AG04449 (cell line): ENCODE data around the gene PNPLA3.
A peak's percentile ranks its signal among the peaks of the same experiment; 100 is the strongest.

ENCODE experiments used
- CTCF ChIA-PET: fragments of 350-600 bp; formaldehyde crosslinking; extraction: SDS; loops from one replicate; lab custom pipeline; 2021; ENCODE audit warnings: antibody characterized with exemption; lab: Yijun Ruan, JAX
- POLR2A ChIA-PET: fragments of 400-600, 350-600 bp; formaldehyde crosslinking; extraction: SDS; loops from one replicate; lab custom pipeline; 2020; ENCODE audit warnings: antibody characterized with exemption, inconsistent platforms; lab: Yijun Ruan, JAX
- DNase-seq: peaks from one replicate; pipeline ENCODE4 v3.0.0-alpha.2; 2010; ENCODE audit warnings: low read depth, low spot score
- H3K4me3 ChIP-seq: 2 replicates; pipeline ENCODE4 v1.5.1; 2011; ENCODE audit warnings: low read depth, mild to moderate bottlenecking, control low read depth, low read length
- CTCF ChIP-seq: IDR thresholded peaks from one replicate; pipeline ENCODE4 v1.5.1; 2011; ENCODE audit warnings: mild to moderate bottlenecking, moderate library complexity, low read length, control low read depth, inconsistent platforms; ENCODE audit not compliant: insufficient read depth; ENCODE audit errors: missing control alignments

PNPLA3 gene

GRCh38 chr22:43880541-43880991 is 43.0 kb upstream of the PNPLA3 start:
- POLR2A ChIA-PET: interaction anchor here (0.7 kb wide), 1 partner anchor 328 kb away, joined by 3 read pairs; no protein-coding TSS in a partner anchor
- no peak overlapping the region for H3K4me3 ChIP-seq
- TF ChIP-seq CTCF: no peak
- CTCF ChIA-PET: interaction anchor here (1.4 kb wide), 1 partner anchor 65 kb away, joined by 4 read pairs; no protein-coding TSS in a partner anchor
- DNase-seq: no peak

- H3K4me3 ChIP-seq: no peak overlapping the region
- no peak for DNase-seq
- ChIA-PET CTCF (interaction anchor here (1.4 to 4.9 kb wide), 3 partner anchors 13 to 65 kb away, joined by 4 to 48 read pairs (median 33); no protein-coding TSS in a partner anchor), POLR2A (interaction anchor here (0.7 kb wide), 1 partner anchor 329 kb away, joined by 3 read pairs; no protein-coding TSS in a partner anchor)
- no peak for TF ChIP-seq CTCF
Measured at GRCh38 chr22:43881091-43882061, 42.2 kb upstream of the PNPLA3 start.

- no peak for TF ChIP-seq CTCF
- ChIA-PET CTCF (interaction anchor here (1.1 to 4.9 kb wide), 7 partner anchors 13 to 744 kb away, joined by 3 to 48 read pairs (median 10); no protein-coding TSS in a partner anchor), POLR2A (no interaction called here)
- H3K4me3 ChIP-seq: no peak overlapping the region
- no peak for DNase-seq
Measured at GRCh38 chr22:43882122-43882767, 41.4 kb upstream of the PNPLA3 start.

GRCh38 chr22:43883012-43883661 is 40.5 kb upstream of the PNPLA3 start:
- peak; percentile 50 for TF ChIP-seq CTCF
- POLR2A ChIA-PET: no interaction called here
- CTCF ChIA-PET: interaction anchor here (0.8 to 4.9 kb wide), 10 partner anchors 12 to 743 kb away, joined by 3 to 48 read pairs (median 4); no protein-coding TSS in a partner anchor
- H3K4me3 ChIP-seq: no peak overlapping the region
- no peak for DNase-seq

GRCh38 chr22:43883719-43884415 is 39.7 kb upstream of the PNPLA3 start:
- POLR2A ChIA-PET: no interaction called here
- no peak for DNase-seq
- TF ChIP-seq CTCF: no peak
- H3K4me3 ChIP-seq: no peak overlapping the region
- CTCF ChIA-PET: interaction anchor here (0.8 to 9.1 kb wide), 21 partner anchors 8 to 743 kb away, joined by 3 to 58 read pairs (median 4); no protein-coding TSS in a partner anchor
